Rectal smooth muscle tissue (tissue), 1 donor: Measurements from ENCODE around the gene POLA1.
"Not testable (repeated sequence)": the region's sequence is repeated elsewhere in the genome, so short reads cannot be mapped to it uniquely, and the experiment has no call there.

ENCODE experiments used
- H3K27ac ChIP-seq: one replicate; pipeline ENCODE4 v1.7.0; 2013; ENCODE audit warnings: low read depth, low read length, inconsistent platforms
- H3K27me3 ChIP-seq: one replicate; pipeline ENCODE4 v1.7.0; 2013; ENCODE audit warnings: low read length; ENCODE audit not compliant: control insufficient read depth, insufficient read depth
- H3K36me3 ChIP-seq: one replicate; pipeline ENCODE4 v1.7.0; 2013; ENCODE audit warnings: low read length; ENCODE audit not compliant: control insufficient read depth, insufficient read depth
- H3K4me1 ChIP-seq: one replicate; pipeline ENCODE4 v1.7.0; 2013; ENCODE audit warnings: low read length; ENCODE audit not compliant: control insufficient read depth, insufficient read depth
- H3K4me3 ChIP-seq: one replicate; pipeline ENCODE4 v1.7.0; 2013; ENCODE audit warnings: low read length
- H3K9ac ChIP-seq: one replicate; pipeline ENCODE4 v1.7.0; 2013; ENCODE audit warnings: low read length

Gene POLA1

DNA sequence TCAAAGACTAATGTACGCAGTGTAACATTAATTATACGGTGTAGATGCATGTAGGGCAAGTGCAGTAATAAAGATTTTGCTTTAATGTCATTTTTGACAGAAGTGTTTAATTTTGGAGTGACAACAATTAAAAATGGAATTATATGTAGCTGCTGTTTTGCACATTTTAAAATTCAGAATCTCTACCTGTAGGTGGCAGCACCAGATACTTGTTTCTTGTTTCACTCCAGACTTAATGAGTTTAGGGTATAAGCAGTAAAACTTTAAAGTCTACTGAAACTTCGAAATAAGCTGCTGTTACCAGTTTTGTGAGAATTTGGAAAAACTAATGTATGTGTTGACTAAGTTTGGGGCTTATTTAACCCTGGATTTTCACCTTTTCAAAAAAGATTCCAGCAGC lies 144.9 kb downstream of the POLA1 start:
- Histone ChIP-seq H3K27me3 (no peaks in the 10 kb centered on the region), H3K4me1 (no peaks in the 10 kb centered on the region), H3K9ac (no peak overlapping the region), H3K27ac (no peak overlapping the region), H3K36me3 (no peaks in the 10 kb centered on the region), H3K4me3 (no peak overlapping the region)

DNA sequence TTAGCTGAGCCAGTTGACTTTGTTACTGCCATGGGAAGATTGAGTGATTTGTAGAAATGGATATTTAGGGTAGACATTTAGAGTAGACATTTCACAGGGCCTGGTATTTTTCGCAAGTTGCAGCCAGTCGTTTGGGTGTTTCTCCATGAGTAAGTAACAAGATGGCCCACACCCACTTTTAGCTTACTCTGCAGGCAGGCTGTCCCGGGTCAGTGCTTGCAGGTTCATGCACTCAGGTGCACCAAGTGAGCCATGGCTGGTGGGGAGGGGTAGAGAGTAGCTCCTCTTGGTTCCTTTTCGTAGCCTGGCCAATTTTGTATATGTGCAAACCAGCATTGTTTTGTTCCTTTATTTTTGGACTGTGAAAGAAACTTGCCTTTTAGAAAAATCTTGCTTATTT lies 145.6 kb downstream of the POLA1 start:
- Histone ChIP-seq H3K36me3 (no peaks in the 10 kb centered on the region), H3K4me3 (no peak overlapping the region), H3K27ac (no peak overlapping the region), H3K4me1 (no peaks in the 10 kb centered on the region), H3K9ac (no peak overlapping the region), H3K27me3 (no peaks in the 10 kb centered on the region)

DNA sequence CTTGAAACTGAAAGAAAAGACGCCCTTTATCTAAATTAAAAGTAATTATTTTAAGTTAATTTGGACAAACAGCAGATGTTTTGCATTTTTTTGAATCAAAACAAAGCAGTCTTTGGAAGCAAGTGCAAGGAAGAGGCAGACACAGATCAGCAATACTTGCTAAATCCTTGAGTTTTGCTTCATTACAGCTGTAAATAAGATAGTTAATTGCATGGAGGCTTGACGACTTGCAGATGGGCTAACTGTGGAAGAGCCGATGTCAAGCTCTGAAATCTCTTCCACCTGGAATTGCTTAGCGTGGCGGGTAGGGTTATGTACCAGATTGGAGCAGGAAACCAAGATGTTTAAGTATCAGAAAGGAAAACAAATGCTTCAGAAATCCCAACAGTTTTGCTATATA lies 148.8 kb downstream of the POLA1 start:
- Histone ChIP-seq H3K27me3 (no peaks in the 10 kb centered on the region), H3K4me3 (no peak overlapping the region), H3K9ac (no peak overlapping the region), H3K36me3 (no peaks in the 10 kb centered on the region), H3K4me1 (no peaks in the 10 kb centered on the region), H3K27ac (no peak overlapping the region)

DNA sequence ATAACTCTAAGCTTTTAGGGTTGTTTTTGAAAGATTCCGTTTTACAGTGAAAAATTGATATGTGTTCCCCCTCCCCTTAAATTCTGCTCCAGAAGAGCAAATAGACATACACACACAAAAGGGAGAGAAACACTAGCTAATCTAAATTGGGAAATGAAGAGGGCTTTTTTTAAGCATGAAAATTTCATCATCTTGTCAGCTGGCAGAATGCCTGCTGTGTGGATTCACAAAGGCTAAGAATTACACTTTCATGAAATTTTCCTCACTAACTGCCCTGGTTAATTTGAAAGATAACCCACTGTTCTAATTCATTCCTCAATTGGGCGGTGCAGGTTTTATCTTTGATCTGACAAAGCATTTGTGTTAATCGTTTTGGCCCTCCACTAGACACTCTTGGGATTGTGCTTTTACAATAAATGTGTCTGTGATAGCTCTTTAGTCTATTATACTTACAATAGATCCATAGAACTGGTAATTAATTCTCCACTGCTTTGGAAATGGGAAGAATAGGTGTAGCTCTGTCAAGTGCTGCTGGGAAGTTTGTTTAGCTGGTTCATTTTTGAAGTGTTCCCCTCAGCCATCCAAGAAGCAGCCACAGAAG lies 152.9 kb downstream of the POLA1 start:
- Histone ChIP-seq H3K36me3 (no peaks in the 10 kb centered on the region), H3K4me3 (no peak overlapping the region), H3K27ac (no peak overlapping the region), H3K27me3 (no peaks in the 10 kb centered on the region), H3K9ac (no peak overlapping the region), H3K4me1 (no peaks in the 10 kb centered on the region)

DNA sequence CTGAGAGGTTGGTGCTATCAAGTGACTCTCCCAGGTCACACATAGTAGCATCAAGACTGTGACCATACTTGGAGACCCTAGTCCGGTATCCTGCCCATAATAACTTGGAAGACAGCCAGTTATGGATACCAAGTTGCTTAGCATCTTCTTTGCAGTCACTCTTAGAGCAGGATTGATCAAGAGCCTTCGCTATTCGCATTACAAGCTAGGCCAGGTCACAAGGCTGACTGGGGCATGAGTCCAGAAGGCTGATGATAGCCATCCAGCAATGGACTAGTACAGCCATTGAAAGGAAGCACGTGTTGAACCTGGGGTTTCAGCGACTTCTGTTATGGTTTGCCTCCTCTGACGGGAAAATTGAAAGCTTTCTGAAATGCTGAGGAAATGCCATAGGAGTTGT lies 157.6 kb downstream of the POLA1 start:
- Histone ChIP-seq H3K36me3 (no peaks in the 10 kb centered on the region), H3K4me3 (no peak overlapping the region), H3K27me3 (no peaks in the 10 kb centered on the region), H3K4me1 (no peaks in the 10 kb centered on the region), H3K9ac (no peak overlapping the region), H3K27ac (no peak overlapping the region)

DNA sequence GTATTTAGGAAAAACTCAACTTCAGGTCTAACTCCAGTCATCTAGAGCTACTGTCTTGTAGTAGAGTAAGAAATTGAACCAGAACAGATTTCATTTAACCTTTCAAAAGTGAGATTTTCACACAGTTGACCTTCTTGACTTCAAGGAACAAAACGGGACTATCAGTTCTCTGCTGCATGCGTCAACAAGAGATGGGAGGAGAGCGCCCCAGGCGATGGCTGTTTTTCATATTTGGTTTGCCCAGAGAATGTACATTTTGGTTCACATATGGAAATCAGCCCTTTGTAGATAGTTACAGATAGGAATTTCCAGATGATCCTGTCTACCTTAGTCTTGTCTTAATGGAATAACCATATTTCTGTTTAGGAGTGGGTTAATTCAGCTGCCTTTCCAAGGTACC lies 158.1 kb downstream of the POLA1 start:
- Histone ChIP-seq H3K4me3 (no peak overlapping the region), H3K36me3 (no peaks in the 10 kb centered on the region), H3K27me3 (no peaks in the 10 kb centered on the region), H3K9ac (no peak overlapping the region), H3K4me1 (no peaks in the 10 kb centered on the region), H3K27ac (no peak overlapping the region)

DNA sequence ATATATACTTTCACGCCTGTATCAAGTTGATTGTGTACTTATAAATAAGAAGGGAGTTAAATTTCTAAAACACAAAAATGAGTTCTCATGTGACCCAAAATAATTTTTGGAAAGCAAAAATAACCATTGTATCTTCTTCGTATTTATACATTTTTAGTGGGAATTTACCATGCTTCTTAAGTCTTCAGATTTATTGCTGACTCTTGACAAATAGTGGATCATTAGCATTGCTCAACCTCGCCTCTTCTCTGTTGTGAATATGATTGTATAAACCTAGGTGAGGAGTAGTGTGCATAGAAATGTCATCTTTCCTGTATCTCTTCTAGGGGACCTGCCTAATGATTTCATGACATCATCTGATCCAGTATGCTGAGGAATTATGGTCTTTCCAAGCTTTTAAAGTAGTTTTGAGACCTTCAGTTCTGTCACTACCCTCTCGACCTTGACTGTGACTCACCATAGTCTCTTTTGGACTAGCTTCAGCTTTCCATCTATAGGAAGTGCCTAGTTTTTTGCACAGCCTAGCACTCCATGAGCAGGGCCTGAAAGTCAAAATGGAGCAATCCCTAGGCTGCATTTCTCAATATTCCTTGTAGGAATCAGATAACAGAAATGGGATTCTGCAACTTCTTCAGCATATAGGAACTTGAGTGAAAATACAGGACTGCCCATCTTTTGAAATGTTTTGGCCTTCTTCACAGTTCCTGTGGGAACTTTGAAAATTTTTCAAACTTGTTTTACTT lies 164.5 kb downstream of the POLA1 start:
- Histone ChIP-seq H3K27ac (no peak overlapping the region), H3K36me3 (no peaks in the 10 kb centered on the region), H3K27me3 (no peaks in the 10 kb centered on the region), H3K9ac (no peak overlapping the region), H3K4me1 (no peaks in the 10 kb centered on the region), H3K4me3 (no peak overlapping the region)

DNA sequence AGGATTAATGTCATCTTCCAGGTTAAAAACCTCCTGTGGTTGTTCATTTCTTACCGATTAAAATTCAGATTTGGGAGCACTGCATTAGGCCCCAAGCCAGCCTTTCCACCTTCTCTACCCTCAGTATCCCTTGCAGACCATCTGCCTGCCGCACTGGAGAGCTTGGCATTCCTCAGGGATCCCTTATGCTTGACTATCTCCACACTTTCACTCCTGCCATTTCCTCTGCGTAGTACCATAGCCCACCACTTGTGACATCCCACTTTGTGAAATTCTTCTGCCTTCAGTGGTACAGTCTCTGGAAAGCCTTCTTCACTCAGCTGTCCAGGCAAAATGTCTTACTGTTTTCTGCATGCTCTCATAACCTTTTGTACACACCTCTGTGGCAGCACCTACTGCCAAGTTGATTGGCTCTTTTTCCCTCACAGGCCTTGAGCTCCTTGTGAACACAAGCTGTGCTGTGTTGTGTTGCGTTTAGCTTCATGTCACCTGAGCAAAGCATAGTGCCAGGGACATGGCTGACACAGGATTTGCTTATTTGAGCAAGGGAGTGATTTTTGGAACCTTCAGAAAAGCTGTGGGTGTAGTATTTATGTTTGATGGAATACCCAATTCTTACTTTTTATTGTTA lies 165.6 kb downstream of the POLA1 start:
- Histone ChIP-seq H3K9ac (no peak overlapping the region), H3K27me3 (no peaks in the 10 kb centered on the region), H3K27ac (no peak overlapping the region), H3K36me3 (no peaks in the 10 kb centered on the region), H3K4me1 (no peaks in the 10 kb centered on the region), H3K4me3 (no peak overlapping the region)

DNA sequence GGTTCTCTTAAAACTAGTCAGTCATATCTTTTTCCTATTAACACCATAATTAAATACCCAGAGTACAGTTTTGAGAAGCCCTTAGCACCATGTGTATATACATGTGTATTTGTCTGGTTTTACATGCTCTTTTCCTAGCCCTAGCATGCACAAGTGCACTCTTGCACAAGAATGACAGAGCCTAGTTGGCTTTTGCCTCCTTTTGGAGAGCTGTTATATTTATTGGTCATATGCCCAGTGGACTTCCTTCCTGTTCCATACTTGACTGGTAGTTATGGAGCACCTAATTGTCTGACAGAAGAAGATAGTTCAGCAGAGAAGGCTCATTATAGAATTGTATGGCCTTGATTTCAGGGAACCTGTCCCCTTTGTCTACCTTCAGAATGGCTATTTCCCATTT lies 166.4 kb downstream of the POLA1 start:
- Histone ChIP-seq H3K27ac (no peak overlapping the region), H3K4me1 (no peaks in the 10 kb centered on the region), H3K9ac (no peak overlapping the region), H3K27me3 (no peaks in the 10 kb centered on the region), H3K36me3 (no peaks in the 10 kb centered on the region), H3K4me3 (no peak overlapping the region)

DNA sequence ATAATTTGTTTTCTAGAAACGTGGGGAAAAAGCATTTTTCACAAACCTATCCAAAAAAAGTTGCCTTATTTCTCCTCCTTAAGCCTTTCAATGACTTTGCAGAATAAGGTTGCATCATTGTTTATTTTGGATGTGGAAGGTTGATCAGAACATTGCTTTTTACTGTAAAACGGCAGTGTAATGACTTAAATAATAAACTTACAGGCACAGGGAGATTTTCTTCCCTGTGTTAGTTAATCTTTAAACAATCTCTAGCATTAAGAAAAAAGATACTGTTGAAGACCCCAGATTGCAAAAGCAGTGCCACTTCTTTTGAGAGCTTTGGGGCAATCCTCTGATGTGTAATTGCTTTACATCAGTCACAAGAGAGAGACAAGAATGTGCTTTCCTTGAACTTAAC lies 168.6 kb downstream of the POLA1 start:
- Histone ChIP-seq H3K27me3 (no peaks in the 10 kb centered on the region), H3K27ac (no peak overlapping the region), H3K36me3 (no peaks in the 10 kb centered on the region), H3K4me1 (no peaks in the 10 kb centered on the region), H3K4me3 (no peak overlapping the region), H3K9ac (no peak overlapping the region)

DNA sequence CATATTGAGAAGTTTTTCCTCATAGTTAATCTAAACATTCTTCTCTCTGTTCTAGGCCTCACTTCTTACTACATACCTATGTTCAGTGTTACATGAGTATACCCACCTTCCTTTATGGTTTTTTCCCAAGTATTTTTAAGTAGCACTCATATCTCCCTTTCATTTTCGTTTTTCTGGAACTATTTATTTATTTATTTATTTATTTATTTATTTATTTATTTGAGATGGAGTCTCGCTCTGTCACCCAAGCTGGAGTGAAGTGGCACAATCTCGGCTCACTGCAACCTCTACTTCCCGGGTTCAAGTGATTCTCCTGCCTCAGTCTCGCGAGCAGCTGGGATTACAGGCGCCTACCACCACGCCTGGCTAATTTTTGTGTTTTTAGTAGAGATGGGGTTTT lies 170.1 kb downstream of the POLA1 start:
- not testable (repeated sequence) for H3K4me1 ChIP-seq, H3K36me3 ChIP-seq, H3K27ac ChIP-seq, H3K27me3 ChIP-seq, H3K9ac ChIP-seq, H3K4me3 ChIP-seq

DNA sequence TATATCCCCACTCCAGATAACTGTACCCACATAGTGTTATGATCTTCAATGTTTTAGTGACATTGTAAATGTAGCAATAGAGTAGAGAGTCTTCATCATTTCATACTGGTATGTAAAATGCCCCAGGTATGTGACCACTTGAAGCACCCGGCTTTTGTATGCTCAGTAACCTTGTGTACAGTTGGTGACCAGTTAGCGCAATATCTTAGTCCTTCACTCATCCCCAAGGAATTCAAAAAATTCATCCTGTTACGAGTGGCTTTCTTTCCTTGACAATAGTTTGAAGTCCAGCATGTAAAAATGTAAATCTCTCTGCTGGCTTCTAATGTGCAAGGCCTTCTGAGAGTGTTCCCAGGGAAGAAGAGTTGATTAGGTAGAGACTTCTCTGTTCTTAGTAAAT lies 176.4 kb downstream of the POLA1 start:
- H3K4me1 ChIP-seq, result no peaks in the 10 kb centered on the region
- no peak overlapping the region for H3K4me3 ChIP-seq
- no peaks in the 10 kb centered on the region for H3K27me3 ChIP-seq
- no peaks in the 10 kb centered on the region for H3K36me3 ChIP-seq
- no peak overlapping the region for H3K27ac ChIP-seq
- H3K9ac ChIP-seq, result no peak overlapping the region
